ENCODE results near the gene PKD2L1.
"Not testable (repeated sequence)": the region's sequence is repeated elsewhere in the genome, so short reads cannot be mapped to it uniquely, and the experiment has no call there.

The PKD2L1 gene

GRCh38 chr10:100311298-100311697 lies 18.7 kb downstream of the PKD2L1 start:
- no peak for TF ChIP-seq CTCF (IDR thresholded peaks at IDR 0.05; ENCODE audit: low read length, missing control alignments)
- no peak overlapping the region for H3K4me3 ChIP-seq (replicated peaks; ENCODE audit: low read depth, low read length)
- no peak for DNase-seq (ENCODE audit: low read depth)

- DNase-seq (ENCODE audit: low read depth), result peak; percentile 48
- H3K4me3 ChIP-seq (replicated peaks; ENCODE audit: low read depth, low read length), result no peak overlapping the region
- TF ChIP-seq CTCF (IDR thresholded peaks at IDR 0.05; ENCODE audit: low read length, missing control alignments), result no peak
Measured at GRCh38 chr10:100307684-100308083, 22.3 kb downstream of the PKD2L1 start.

- TF ChIP-seq CTCF (IDR thresholded peaks at IDR 0.05; ENCODE audit: low read length, missing control alignments), result no peak
- no peak for DNase-seq (ENCODE audit: low read depth)
- no peak overlapping the region for H3K4me3 ChIP-seq (replicated peaks; ENCODE audit: low read depth, low read length)
Measured at GRCh38 chr10:100306861-100307260, 23.2 kb downstream of the PKD2L1 start.

- no peak overlapping the region for H3K4me3 ChIP-seq (replicated peaks; ENCODE audit: low read depth, low read length)
- DNase-seq (ENCODE audit: low read depth), result no peak
- no peak for TF ChIP-seq CTCF (IDR thresholded peaks at IDR 0.05; ENCODE audit: low read length, missing control alignments)
Measured at GRCh38 chr10:100304414-100304813, 25.6 kb downstream of the PKD2L1 start.

DNA sequence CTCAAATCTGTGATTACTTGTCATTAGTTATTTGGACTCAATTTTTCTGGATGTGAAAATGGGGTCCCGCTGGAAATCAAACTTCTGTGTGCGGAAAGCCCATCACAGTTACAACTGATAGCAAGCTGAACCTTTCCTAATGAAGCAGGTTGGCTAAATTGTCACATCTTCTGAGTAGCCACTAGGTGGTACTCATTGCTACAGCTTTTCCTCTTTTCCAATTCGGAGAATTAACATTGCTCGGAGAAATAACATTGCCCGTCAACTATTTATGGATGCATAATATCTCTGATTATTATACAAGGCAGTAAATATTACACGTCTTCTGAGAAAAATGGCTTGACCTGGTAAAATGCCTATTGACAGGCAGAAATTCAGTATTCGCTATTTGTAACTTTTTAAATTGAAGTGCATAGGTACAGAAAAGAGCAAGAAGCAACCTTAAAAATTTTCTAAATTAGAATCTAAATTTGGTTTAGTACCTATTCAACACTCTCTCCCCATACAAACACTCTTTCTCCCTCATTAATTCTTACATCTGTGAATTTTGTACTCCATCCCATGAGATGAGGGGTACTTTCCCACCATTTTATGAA lies 26.2 kb downstream of the PKD2L1 start:
- peak; percentile 52 for DNase-seq (ENCODE audit: low read depth)
- H3K4me3 ChIP-seq (replicated peaks; ENCODE audit: low read depth, low read length), result no peak overlapping the region
- TF ChIP-seq CTCF (IDR thresholded peaks at IDR 0.05; ENCODE audit: low read length, missing control alignments), result peak; percentile 86

GRCh38 chr10:100301123-100301522 lies 28.9 kb downstream of the PKD2L1 start:
- not testable (repeated sequence) for DNase-seq (ENCODE audit: low read depth); H3K4me3 ChIP-seq (replicated peaks; ENCODE audit: low read depth, low read length)

GRCh38 chr10:100297242-100297641 lies 32.8 kb downstream of the PKD2L1 start:
- H3K4me3 ChIP-seq (replicated peaks; ENCODE audit: low read depth, low read length), result no peak overlapping the region
- TF ChIP-seq CTCF (IDR thresholded peaks at IDR 0.05; ENCODE audit: low read length, missing control alignments), result no peak
- DNase-seq (ENCODE audit: low read depth), result no peak

Data from fibroblast of pulmonary artery (primary cell).